Stimulated activated CD8-positive, alpha-beta memory T cell treated with anti-CD3 and anti-CD28 coated beads, Interleukin-7, amount 100 ng/mL, for 1 hour (primary cell): ENCODE data around the gene FSIP1.

ENCODE experiments used
- DNase-seq, 2 donors: peaks; one replicate each; pipeline ENCODE4 v3.0.0-alpha.2; 2020; ENCODE audit warnings: low read depth in 2 of 2

FSIP1 gene

GRCh38 chr15:39684233-39684632 is 98.4 kb downstream of the FSIP1 start:
- no peak for DNase-seq

DNA sequence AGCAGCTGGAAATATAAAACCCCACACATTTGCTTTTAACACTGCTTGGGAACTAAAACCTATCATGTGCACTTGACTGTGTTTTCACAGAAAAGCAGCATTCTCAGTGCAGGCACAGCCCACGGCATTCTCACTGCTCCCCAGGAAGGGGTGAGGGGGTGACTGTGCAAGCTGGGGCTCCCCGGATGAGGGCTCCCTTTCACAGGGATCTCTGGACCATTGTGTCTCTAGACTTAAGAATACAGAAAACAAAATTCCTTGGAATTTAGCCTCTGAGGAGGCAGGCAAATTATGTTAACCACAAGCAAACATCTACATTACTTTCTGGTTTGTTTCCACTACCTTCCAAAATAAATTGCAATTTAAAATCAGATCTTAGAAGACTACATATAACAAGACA is 100.3 kb downstream of the FSIP1 start:
- no peak for DNase-seq

DNA sequence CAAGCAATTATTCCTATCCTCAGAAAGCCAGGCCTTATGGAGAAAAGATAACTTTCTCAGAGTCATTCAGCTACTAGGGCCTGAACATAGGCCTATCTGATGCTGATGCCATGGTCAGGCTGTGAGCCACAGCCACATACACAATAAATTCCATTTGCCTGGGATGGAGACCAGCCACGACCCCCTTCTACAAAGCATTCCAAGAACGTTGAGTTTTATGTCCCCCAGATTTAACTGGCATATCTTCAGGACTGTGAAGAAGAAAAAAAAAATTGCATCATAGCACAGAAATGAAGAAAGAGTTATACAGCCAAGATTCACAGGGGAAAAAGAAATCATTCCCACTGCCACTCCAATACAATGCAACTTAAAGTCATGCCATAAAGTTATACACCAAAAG is 101.8 kb downstream of the FSIP1 start:
- DNase-seq = no peak

DNA sequence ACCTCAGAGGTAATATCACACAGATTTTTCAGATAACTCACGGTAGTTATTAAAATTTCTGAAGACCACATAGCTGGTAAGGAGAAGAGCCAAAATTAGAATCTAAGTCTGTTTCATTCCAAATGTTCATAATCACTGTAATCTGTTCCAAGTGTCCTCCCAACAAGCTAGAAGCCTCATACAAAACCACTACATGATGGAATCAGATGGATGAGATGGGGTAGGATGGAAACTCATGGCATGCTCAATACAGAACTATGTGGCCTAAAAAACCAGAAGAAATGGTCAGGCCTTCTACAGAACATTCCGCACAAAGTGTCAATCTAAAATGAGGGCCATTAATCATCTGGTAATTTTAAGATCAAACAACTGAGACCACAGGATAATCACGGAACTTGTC is 110.0 kb downstream of the FSIP1 start:
- no peak for DNase-seq

DNA sequence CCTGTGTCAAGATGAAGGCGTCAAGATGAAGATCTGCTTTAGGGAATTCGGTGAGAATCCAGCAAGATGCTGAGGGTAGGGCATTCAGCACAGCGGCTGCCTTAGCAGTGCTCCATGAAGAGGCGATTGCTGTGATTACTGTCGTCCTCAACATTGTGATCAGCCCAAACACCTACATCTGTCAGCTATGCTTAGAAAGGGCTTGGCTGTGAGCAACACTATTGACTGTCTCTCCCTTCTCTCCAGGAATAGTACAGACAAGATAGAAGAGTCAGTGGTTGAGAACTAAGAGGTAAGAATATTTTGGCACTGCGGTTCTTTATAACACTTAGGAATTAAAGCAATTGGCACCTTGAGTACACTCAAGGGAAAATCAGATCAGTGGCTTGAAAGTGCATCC is 110.5 kb downstream of the FSIP1 start:
- DNase-seq = no peak

DNA sequence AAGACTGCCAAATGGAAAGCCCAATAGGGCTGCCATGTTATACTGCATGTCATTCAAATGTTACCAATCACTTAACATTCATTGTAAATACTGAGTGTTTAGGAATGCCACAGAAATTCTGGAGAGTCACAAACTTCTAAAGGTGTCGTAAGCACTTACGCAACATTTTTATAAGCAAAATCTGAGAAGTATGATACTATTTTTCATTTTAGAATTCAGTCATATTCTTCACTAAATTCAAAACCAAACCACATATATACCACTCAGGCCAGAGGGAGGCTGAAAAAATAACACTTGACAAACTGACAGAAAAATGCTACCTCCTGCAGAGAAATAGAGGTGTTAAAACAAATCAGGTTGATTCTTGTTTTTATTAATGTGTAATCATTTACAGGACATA is 112.0 kb downstream of the FSIP1 start:
- DNase-seq = no peak

DNA sequence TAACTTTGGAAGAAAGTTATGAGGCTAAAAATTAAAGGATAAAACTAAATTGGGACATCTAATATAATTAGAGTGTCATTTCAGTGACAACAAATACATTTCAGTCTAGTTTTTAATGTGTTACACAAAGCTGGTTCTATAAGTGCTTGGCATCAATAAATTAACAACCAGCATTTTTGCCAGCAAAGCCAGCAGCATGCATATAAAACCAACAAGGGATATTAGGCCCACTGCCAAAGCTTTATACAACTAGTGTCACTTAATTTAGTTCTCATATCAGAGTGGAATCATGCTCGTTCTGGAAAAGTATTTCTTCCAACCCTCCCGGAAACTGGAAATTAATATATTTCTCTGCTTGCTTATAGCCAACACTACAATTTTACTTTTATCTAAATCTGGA is 113.0 kb downstream of the FSIP1 start:
- no peak for DNase-seq

GRCh38 chr15:39669241-39669640 is 113.4 kb downstream of the FSIP1 start:
- DNase-seq = no peak

DNA sequence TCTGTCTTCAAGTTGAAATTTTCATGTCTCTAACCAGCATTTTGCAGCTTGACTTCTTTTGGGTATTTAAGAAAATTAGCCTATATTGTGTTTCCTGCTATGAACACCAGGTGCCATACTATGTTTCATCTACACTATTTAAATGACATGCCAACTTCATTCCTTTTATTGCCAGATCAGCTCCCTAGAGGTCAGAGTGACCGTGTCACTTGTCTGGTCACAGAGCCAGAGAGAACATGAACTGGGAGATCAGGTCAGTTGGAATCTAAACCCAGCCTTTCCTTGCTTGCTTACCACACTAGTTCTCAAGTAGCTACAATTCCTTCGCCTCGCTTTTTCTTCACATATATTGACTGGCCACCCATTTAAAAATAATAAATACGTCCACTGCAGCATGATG is 114.2 kb downstream of the FSIP1 start:
- DNase-seq = no peak

GRCh38 chr15:39667382-39668127 is 115.1 kb downstream of the FSIP1 start:
- DNase-seq = no peak

- DNase-seq = no peak
Observed at GRCh38 chr15:39666677-39667076, 116.0 kb downstream of the FSIP1 start.

GRCh38 chr15:39665629-39666250 is 116.9 kb downstream of the FSIP1 start:
- DNase-seq = no peak

- no peak for DNase-seq
Observed at GRCh38 chr15:39663704-39664250, 118.9 kb downstream of the FSIP1 start.

DNA sequence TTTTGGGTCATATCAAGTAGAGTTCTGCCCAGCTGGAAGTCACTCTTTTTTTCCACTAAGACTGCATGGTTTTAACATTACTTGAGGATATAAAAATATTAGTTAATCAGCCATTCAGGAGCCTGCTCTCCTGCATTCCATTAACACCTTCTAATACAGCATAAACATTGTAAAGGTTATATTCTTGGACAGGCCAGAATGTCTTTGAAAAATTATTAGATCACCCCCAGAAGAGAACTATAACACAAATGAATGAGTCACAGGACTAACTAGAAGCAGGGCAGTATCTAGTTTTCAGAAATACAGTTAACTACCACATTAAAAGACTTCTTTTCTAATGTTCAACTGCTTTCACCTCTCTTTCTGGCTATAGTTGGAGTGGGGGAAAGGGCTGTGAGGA is 120.9 kb downstream of the FSIP1 start:
- no peak for DNase-seq

GRCh38 chr15:39658740-39659139 is 123.9 kb downstream of the FSIP1 start:
- DNase-seq = no peak

GRCh38 chr15:39657668-39658067 is 125.0 kb downstream of the FSIP1 start:
- no peak for DNase-seq

GRCh38 chr15:39657181-39657580 is 125.5 kb downstream of the FSIP1 start:
- no peak for DNase-seq

DNA sequence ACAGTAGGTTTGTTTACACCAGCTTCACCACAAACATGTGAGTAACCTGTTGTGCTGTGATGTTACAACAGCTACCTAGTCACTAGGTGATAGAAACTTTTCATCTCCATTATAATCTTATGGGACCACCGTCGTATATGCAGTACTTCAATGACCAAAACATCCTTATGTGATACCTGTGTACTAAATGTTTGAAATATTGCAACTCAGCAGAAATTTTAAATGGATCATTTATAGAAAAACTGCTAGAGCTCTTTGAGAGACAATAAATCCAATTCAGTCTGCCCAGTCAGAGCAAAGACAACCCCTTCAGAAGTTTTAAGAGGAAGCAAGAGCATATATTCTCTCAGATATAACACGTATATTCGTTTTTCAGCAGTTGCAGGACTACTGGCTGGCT is 128.3 kb downstream of the FSIP1 start:
- DNase-seq = no peak

- DNase-seq = no peak
Observed at GRCh38 chr15:39651881-39652280, 130.8 kb downstream of the FSIP1 start.

GRCh38 chr15:39651295-39651694 is 131.3 kb downstream of the FSIP1 start:
- no peak for DNase-seq

DNA sequence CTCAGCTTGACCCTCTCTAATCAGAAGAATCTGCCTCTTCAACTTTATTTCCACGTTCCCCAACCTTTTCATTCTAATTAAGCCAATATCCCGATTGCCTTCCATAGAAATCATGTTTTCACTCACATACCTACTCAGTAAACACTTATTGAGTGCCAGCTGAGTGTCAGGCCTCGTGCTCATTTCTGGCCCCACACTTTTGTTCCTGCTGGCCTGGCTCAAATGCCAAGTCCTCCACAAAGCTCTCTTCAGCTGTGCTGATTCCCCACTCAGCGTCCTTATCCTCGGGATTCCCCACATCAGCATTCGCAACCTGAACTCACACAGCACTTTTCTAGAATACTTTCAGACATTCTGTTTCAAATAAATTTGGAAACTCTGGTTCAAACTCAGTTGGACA is 132.9 kb downstream of the FSIP1 start:
- DNase-seq = no peak

GRCh38 chr15:39646425-39646824 is 136.2 kb downstream of the FSIP1 start:
- DNase-seq = no peak

- no peak for DNase-seq
Observed at GRCh38 chr15:39645976-39646257, 136.7 kb downstream of the FSIP1 start.
